Measurements from ENCODE around the gene PTOV1.

The PTOV1 gene

DNA sequence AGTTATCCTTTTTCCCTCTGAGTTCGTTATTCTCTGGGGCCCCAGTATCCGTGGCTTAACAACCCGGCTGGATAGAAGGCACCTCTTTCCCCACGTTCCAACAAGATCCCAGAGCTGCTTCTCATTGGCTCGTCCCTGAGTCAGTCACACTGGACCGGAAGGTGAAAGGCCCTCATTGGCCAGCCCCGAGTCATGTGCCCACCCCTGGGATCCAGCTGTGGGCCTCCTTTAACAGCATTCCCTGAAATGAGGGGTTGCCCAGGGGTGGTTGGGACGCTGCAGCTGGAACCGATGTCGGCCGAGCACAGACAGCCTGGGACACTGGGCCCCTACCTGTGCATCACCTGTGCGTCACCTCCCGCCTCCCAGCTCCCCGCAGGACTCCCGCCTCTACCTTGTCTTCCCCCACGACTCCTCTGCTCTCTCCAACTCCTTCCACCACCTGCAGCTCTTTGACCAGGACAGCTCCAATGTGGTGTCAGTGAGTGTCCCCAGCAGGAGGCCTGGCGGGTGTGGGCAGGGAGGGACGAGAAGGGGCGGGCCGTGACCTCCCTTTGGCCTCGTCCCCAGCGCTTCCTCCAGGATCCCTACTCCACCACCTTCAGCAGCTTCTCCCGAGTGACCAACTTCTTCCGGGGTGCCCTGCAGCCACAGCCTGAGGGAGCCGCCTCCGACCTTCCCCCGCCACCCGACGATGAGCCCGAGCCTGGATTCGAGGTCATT is 30.9 kb downstream of the PTOV1 start:
- WGBS = 96% methylated on average over 28 of the region's 31 CpGs
- H4K91ac ChIP-seq (ENCODE audit: low read length) = no peak overlapping the region
- no peak overlapping the region for H3K23ac ChIP-seq (ENCODE audit: low read length in 2 of 2)
- H3K4me3 ChIP-seq (ENCODE audit: insufficient read depth in 1 of 2, low read depth in 1 of 2, low read length in 2 of 2) = no peak overlapping the region
- no peak for DNase-seq
- peaks cover 18% of the 10 kb centered on the region for H3K4me1 ChIP-seq (ENCODE audit: control insufficient read depth, insufficient read depth, low read depth, low read length)
- peaks cover 66 to 77% of the 10 kb centered on the region in 2 experiments for H3K36me3 ChIP-seq (ENCODE audit: control insufficient read depth in 1 of 2, insufficient read depth in 2 of 2, low read depth in 1 of 2, low read length in 2 of 2)
- no peak overlapping the region for H3K4me2 ChIP-seq (ENCODE audit: low read length, poor library complexity, severe bottlenecking)
- H2AFZ ChIP-seq (ENCODE audit: low read depth, low read length) = no peak overlapping the region
- no peak overlapping the region for H2BK12ac ChIP-seq (ENCODE audit: low read length in 2 of 2)
- no peak overlapping the region for H2AK5ac ChIP-seq (ENCODE audit: low read length, severe bottlenecking)
- no peak overlapping the region for H2BK15ac ChIP-seq (ENCODE audit: low read depth, poor library complexity, severe bottlenecking)
- no peak overlapping the region for H3K27ac ChIP-seq (ENCODE audit: low read length, poor library complexity, severe bottlenecking)
- no peak overlapping the region for H3K14ac ChIP-seq (ENCODE audit: low read length in 2 of 2)
- no peak overlapping the region for H3K9ac ChIP-seq (ENCODE audit: low read length)
- peaks cover 3% of the 10 kb centered on the region for H3K9me3 ChIP-seq (ENCODE audit: control insufficient read depth, low read length)
- no peaks in the 10 kb centered on the region for H3K27me3 ChIP-seq (ENCODE audit: control insufficient read depth in 1 of 2, insufficient read depth in 1 of 2, low read length in 2 of 2)
- H4K8ac ChIP-seq (ENCODE audit: low read length) = no peak overlapping the region
- H3K4ac ChIP-seq (ENCODE audit: low read depth in 1 of 2, low read length in 2 of 2) = no peak overlapping the region
- no peak overlapping the region for H2BK5ac ChIP-seq (ENCODE audit: low read depth, low read length, poor library complexity, severe bottlenecking)
- H2BK120ac ChIP-seq (ENCODE audit: low read depth, low read length) = no peak overlapping the region
- no peak overlapping the region for H3K18ac ChIP-seq (ENCODE audit: low read depth in 1 of 2, low read length in 2 of 2)
- H3K79me1 ChIP-seq (replicated peaks; ENCODE audit: low read length, poor library complexity, severe bottlenecking) = peaks cover 48% of the 10 kb centered on the region

GRCh38 chr19:49882643-49883042 is 31.7 kb downstream of the PTOV1 start:
- peaks cover 20% of the 10 kb centered on the region for H3K4me1 ChIP-seq (ENCODE audit: control insufficient read depth, insufficient read depth, low read depth, low read length)
- no peak overlapping the region for H4K91ac ChIP-seq (ENCODE audit: low read length)
- no peak overlapping the region for H3K4ac ChIP-seq (ENCODE audit: low read depth in 1 of 2, low read length in 2 of 2)
- no peak overlapping the region for H2BK12ac ChIP-seq (ENCODE audit: low read length in 2 of 2)
- H2AK5ac ChIP-seq (ENCODE audit: low read length, severe bottlenecking) = no peak overlapping the region
- no peak overlapping the region for H3K4me3 ChIP-seq (ENCODE audit: insufficient read depth in 1 of 2, low read depth in 1 of 2, low read length in 2 of 2)
- H3K4me2 ChIP-seq (ENCODE audit: low read length, poor library complexity, severe bottlenecking) = no peak overlapping the region
- no peak overlapping the region for H2BK15ac ChIP-seq (ENCODE audit: low read depth, poor library complexity, severe bottlenecking)
- H3K9ac ChIP-seq (ENCODE audit: low read length) = no peak overlapping the region
- no peak overlapping the region for H2AFZ ChIP-seq (ENCODE audit: low read depth, low read length)
- H3K27me3 ChIP-seq (ENCODE audit: control insufficient read depth in 1 of 2, insufficient read depth in 1 of 2, low read length in 2 of 2) = no peaks in the 10 kb centered on the region
- no peak for DNase-seq
- H3K9me3 ChIP-seq (ENCODE audit: control insufficient read depth, low read length) = peaks cover 3% of the 10 kb centered on the region
- H3K79me1 ChIP-seq (replicated peaks; ENCODE audit: low read length, poor library complexity, severe bottlenecking) = peaks cover 48% of the 10 kb centered on the region
- no peak overlapping the region for H3K27ac ChIP-seq (ENCODE audit: low read length, poor library complexity, severe bottlenecking)
- no peak overlapping the region for H2BK120ac ChIP-seq (ENCODE audit: low read depth, low read length)
- no peak overlapping the region for H4K8ac ChIP-seq (ENCODE audit: low read length)
- 97% methylated on average over 14 of the region's 14 CpGs for WGBS
- H3K36me3 ChIP-seq (ENCODE audit: control insufficient read depth in 1 of 2, insufficient read depth in 2 of 2, low read depth in 1 of 2, low read length in 2 of 2) = peaks cover 74 to 77% of the 10 kb centered on the region in 2 experiments
- H3K23ac ChIP-seq (ENCODE audit: low read length in 2 of 2) = no peak overlapping the region
- H3K14ac ChIP-seq (ENCODE audit: low read length in 2 of 2) = no peak overlapping the region
- no peak overlapping the region for H3K18ac ChIP-seq (ENCODE audit: low read depth in 1 of 2, low read length in 2 of 2)
- no peak overlapping the region for H2BK5ac ChIP-seq (ENCODE audit: low read depth, low read length, poor library complexity, severe bottlenecking)

GRCh38 chr19:49883094-49883493 is 32.1 kb downstream of the PTOV1 start:
- Histone ChIP-seq H3K9me3 (ENCODE audit: control insufficient read depth, low read length) (peaks cover 3% of the 10 kb centered on the region), H2BK12ac (ENCODE audit: low read length in 2 of 2) (no peak overlapping the region), H3K23ac (ENCODE audit: low read length in 2 of 2) (no peak overlapping the region), H3K14ac (ENCODE audit: low read length in 2 of 2) (no peak overlapping the region), H2AK5ac (ENCODE audit: low read length, severe bottlenecking) (no peak overlapping the region), H2BK15ac (ENCODE audit: low read depth, poor library complexity, severe bottlenecking) (no peak overlapping the region), H3K79me1 (replicated peaks; ENCODE audit: low read length, poor library complexity, severe bottlenecking) (peaks cover 48% of the 10 kb centered on the region), H3K18ac (ENCODE audit: low read depth in 1 of 2, low read length in 2 of 2) (no peak overlapping the region), H3K4me3 (ENCODE audit: insufficient read depth in 1 of 2, low read depth in 1 of 2, low read length in 2 of 2) (no peak overlapping the region), H4K8ac (ENCODE audit: low read length) (no peak overlapping the region), H2BK120ac (ENCODE audit: low read depth, low read length) (no peak overlapping the region), H3K4me2 (ENCODE audit: low read length, poor library complexity, severe bottlenecking) (no peak overlapping the region), H3K9ac (ENCODE audit: low read length) (no peak overlapping the region), H2AFZ (ENCODE audit: low read depth, low read length) (no peak overlapping the region), H3K36me3 (ENCODE audit: control insufficient read depth in 1 of 2, insufficient read depth in 2 of 2, low read depth in 1 of 2, low read length in 2 of 2) (peaks cover 77 to 78% of the 10 kb centered on the region in 2 experiments), H4K91ac (ENCODE audit: low read length) (no peak overlapping the region), H3K27me3 (ENCODE audit: control insufficient read depth in 1 of 2, insufficient read depth in 1 of 2, low read length in 2 of 2) (no peaks in the 10 kb centered on the region), H3K4ac (ENCODE audit: low read depth in 1 of 2, low read length in 2 of 2) (no peak overlapping the region), H3K4me1 (ENCODE audit: control insufficient read depth, insufficient read depth, low read depth, low read length) (peaks cover 20% of the 10 kb centered on the region), H2BK5ac (ENCODE audit: low read depth, low read length, poor library complexity, severe bottlenecking) (no peak overlapping the region), H3K27ac (ENCODE audit: low read length, poor library complexity, severe bottlenecking) (no peak overlapping the region)
- no peak for DNase-seq
- 96% methylated on average over 5 of the region's 5 CpGs for WGBS

DNA sequence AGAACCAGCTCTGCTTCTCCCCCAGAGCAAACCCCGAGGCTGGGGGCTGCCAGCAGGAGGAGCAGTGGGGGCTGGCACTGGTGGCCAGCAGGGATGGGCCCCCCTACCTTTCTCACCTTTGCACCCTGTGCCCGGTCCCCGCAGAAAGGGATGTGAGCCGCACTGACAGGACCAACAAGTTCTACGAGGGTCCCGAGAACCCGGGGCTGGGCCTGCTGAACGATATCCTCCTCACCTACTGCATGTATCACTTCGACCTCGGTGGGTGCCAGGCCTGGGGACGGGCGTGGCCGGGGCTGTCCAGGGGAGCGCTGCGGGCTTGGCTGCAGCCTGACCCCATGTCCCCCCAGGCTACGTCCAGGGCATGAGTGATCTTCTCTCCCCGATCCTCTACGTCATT is 33.1 kb downstream of the PTOV1 start:
- Histone ChIP-seq H4K91ac (ENCODE audit: low read length) (peak overlapping the region; percentile 23), H3K27me3 (ENCODE audit: control insufficient read depth in 1 of 2, insufficient read depth in 1 of 2, low read length in 2 of 2) (no peaks in the 10 kb centered on the region), H3K23ac (ENCODE audit: low read length in 2 of 2) (no peak overlapping the region), H3K4ac (ENCODE audit: low read depth in 1 of 2, low read length in 2 of 2) (no peak overlapping the region), H3K79me1 (replicated peaks; ENCODE audit: low read length, poor library complexity, severe bottlenecking) (peaks cover 40% of the 10 kb centered on the region), H3K18ac (ENCODE audit: low read depth in 1 of 2, low read length in 2 of 2) (no peak overlapping the region), H2AFZ (ENCODE audit: low read depth, low read length) (no peak overlapping the region), H3K14ac (ENCODE audit: low read length in 2 of 2) (no peak overlapping the region), H3K36me3 (ENCODE audit: control insufficient read depth in 1 of 2, insufficient read depth in 2 of 2, low read depth in 1 of 2, low read length in 2 of 2) (peaks cover 76 to 86% of the 10 kb centered on the region in 2 experiments), H2BK15ac (ENCODE audit: low read depth, poor library complexity, severe bottlenecking) (no peak overlapping the region), H3K4me2 (ENCODE audit: low read length, poor library complexity, severe bottlenecking) (no peak overlapping the region), H3K4me1 (ENCODE audit: control insufficient read depth, insufficient read depth, low read depth, low read length) (peaks cover 12% of the 10 kb centered on the region), H3K4me3 (ENCODE audit: insufficient read depth in 1 of 2, low read depth in 1 of 2, low read length in 2 of 2) (no peak overlapping the region), H3K27ac (ENCODE audit: low read length, poor library complexity, severe bottlenecking) (no peak overlapping the region), H2BK12ac (ENCODE audit: low read length in 2 of 2) (no peak overlapping the region), H2BK120ac (ENCODE audit: low read depth, low read length) (no peak overlapping the region), H2BK5ac (ENCODE audit: low read depth, low read length, poor library complexity, severe bottlenecking) (no peak overlapping the region), H3K9me3 (ENCODE audit: control insufficient read depth, low read length) (peaks cover 3% of the 10 kb centered on the region), H2AK5ac (ENCODE audit: low read length, severe bottlenecking) (no peak overlapping the region), H4K8ac (ENCODE audit: low read length) (no peak overlapping the region), H3K9ac (ENCODE audit: low read length) (no peak overlapping the region)
- no peak for DNase-seq
- 97% methylated on average over 18 of the region's 18 CpGs for WGBS
